Subcutaneous abdominal adipose tissue (tissue), 5 donors: ENCODE measurements around the gene TERT.
"Not testable (repeated sequence)": the region's sequence is repeated elsewhere in the genome, so short reads cannot be mapped to it uniquely, and the experiment has no call there.

Experiments used
- H3K27ac ChIP-seq: one replicate; pipeline ENCODE4 v1.7.0; 2013; ENCODE audit warnings: low read depth, mild to moderate bottlenecking, inconsistent platforms, low read length, moderate library complexity
- H3K27me3 ChIP-seq, 5 donors: one replicate each; pipeline ENCODE4 v1.7.0; 2013; ENCODE audit warnings: low read length in 5 of 5, inconsistent platforms in 1 of 5; ENCODE audit not compliant: control insufficient read depth in 5 of 5, insufficient read depth in 4 of 5
- H3K36me3 ChIP-seq, 5 donors: one replicate each; pipeline ENCODE4 v1.7.0; 2013; ENCODE audit warnings: low read length in 5 of 5; ENCODE audit not compliant: control insufficient read depth in 5 of 5, insufficient read depth in 5 of 5
- H3K4me1 ChIP-seq, 5 donors: one replicate each; pipeline ENCODE4 v1.7.0; 2013; ENCODE audit warnings: low read length in 5 of 5, mild to moderate bottlenecking in 3 of 5, moderate library complexity in 1 of 5; ENCODE audit not compliant: control insufficient read depth in 5 of 5, insufficient read depth in 5 of 5
- H3K4me3 ChIP-seq, 5 donors: one replicate each; pipeline ENCODE4 v1.7.0; 2013; ENCODE audit warnings: low read length in 5 of 5, low read depth in 1 of 5
- H3K9ac ChIP-seq, 5 donors: one replicate each; pipeline ENCODE4 v1.7.0; 2013; ENCODE audit warnings: low read length in 5 of 5, mild to moderate bottlenecking in 4 of 5, moderate library complexity in 3 of 5
- H3K9me3 ChIP-seq, 5 donors: one replicate each; pipeline ENCODE4 v1.7.0; 2013; ENCODE audit warnings: low read length in 5 of 5; ENCODE audit not compliant: control insufficient read depth in 5 of 5
- donor health status: healthy.
- donor health status: healthy.
- donor health status: healthy.
- donor health status: healthy.
- donor health status: healthy.

The TERT gene

GRCh38 chr5:1297243-1297642, 2.4 kb upstream of the TERT start:
- Histone ChIP-seq H3K4me3 (no peak overlapping the region), H3K27ac (no peak overlapping the region), H3K9me3 (peaks cover 0 to 2% (median 0%) of the 10 kb centered on the region in 5 donors), H3K27me3 (peaks cover 20 to 30% (median 24%) of the 10 kb centered on the region in 5 donors), H3K4me1 (peaks cover 0 to 6% (median 4%) of the 10 kb centered on the region in 5 donors), H3K9ac (no peak overlapping the region), H3K36me3 (no peaks in the 10 kb centered on the region)

DNA sequence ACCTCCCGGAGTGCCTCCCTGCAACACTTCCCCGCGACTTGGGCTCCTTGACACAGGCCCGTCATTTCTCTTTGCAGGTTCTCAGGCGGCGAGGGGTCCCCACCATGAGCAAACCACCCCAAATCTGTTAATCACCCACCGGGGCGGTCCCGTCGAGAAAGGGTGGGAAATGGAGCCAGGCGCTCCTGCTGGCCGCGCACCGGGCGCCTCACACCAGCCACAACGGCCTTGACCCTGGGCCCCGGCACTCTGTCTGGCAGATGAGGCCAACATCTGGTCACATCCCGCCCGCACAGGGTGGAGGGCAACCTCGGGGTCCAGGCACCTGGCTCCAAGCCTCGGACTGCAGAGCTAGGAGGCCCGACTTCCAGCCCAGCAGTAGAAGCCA, 776 bp upstream of the TERT start:
- H3K4me3 ChIP-seq = no peak overlapping the region
- no peaks in the 10 kb centered on the region for H3K36me3 ChIP-seq
- no peaks in the 10 kb centered on the region for H3K9me3 ChIP-seq
- H3K27me3 ChIP-seq = peaks cover 27 to 36% (median 30%) of the 10 kb centered on the region in 5 donors
- no peak overlapping the region for H3K9ac ChIP-seq
- H3K27ac ChIP-seq = no peak overlapping the region
- H3K4me1 ChIP-seq = peaks cover 0 to 6% (median 4%) of the 10 kb centered on the region in 5 donors

DNA sequence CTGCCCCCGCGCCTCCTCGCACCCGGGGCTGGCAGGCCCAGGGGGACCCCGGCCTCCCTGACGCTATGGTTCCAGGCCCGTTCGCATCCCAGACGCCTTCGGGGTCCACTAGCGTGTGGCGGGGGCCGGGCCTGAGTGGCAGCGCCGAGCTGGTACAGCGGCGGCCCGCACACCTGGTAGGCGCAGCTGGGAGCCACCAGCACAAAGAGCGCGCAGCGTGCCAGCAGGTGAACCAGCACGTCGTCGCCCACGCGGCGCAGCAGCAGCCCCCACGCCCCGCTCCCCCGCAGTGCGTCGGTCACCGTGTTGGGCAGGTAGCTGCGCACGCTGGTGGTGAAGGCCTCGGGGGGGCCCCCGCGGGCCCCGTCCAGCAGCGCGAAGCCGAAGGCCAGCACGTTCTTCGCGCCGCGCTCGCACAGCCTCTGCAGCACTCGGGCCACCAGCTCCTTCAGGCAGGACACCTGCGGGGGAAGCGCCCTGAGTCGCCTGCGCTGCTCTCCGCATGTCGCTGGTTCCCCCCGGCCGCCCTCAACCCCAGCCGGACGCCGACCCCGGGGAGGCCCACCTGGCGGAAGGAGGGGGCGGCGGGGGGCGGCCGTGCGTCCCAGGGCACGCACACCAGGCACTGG, 548 bp downstream of the TERT start:
- H3K27me3 ChIP-seq = peaks cover 27 to 38% (median 28%) of the 10 kb centered on the region in 5 donors
- no peak overlapping the region for H3K9ac ChIP-seq
- H3K27ac ChIP-seq = no peak overlapping the region
- no peaks in the 10 kb centered on the region for H3K36me3 ChIP-seq
- H3K4me3 ChIP-seq = no peak overlapping the region
- H3K9me3 ChIP-seq = no peaks in the 10 kb centered on the region
- H3K4me1 ChIP-seq = peaks cover 0 to 6% (median 4%) of the 10 kb centered on the region in 5 donors

DNA sequence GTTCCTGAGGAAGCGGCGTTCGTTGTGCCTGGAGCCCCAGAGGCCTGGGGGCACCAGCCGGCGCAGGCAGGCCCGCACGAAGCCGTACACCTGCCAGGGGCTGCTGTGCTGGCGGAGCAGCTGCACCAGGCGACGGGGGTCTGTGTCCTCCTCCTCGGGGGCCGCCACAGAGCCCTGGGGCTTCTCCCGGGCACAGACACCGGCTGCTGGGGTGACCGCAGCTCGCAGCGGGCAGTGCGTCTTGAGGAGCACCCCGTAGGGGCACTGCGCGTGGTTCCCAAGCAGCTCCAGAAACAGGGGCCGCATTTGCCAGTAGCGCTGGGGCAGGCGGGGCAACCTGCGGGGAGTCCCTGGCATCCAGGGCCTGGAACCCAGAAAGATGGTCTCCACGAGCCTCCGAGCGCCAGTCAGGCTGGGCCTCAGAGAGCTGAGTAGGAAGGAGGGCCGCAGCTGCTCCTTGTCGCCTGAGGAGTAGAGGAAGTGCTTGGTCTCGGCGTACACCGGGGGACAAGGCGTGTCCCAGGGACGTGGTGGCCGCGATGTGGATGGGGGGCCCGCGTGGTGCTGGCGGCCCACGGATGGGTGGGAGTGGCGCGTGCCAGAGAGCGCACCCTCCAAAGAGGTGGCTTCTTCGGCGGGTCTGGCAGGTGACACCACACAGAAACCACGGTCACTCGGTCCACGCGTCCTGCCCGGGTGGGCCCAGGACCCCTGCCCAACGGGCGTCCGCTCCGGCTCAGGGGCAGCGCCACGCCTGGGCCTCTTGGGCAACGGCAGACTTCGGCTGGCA, 1.3 kb downstream of the TERT start:
- Histone ChIP-seq H3K27ac (no peak overlapping the region), H3K4me1 (peaks cover 0 to 6% (median 4%) of the 10 kb centered on the region in 5 donors), H3K36me3 (no peaks in the 10 kb centered on the region), H3K9me3 (peaks cover under 1 to 2% (median 1%) of the 10 kb centered on the region in 5 donors), H3K4me3 (no peak overlapping the region), H3K9ac (no peak overlapping the region), H3K27me3 (peaks cover 27 to 44% (median 27%) of the 10 kb centered on the region in 5 donors)

- H3K9me3 ChIP-seq = peaks cover 2 to 8% (median 6%) of the 10 kb centered on the region in 5 donors
- H3K27ac ChIP-seq = no peak overlapping the region
- peaks cover 0 to 6% (median 4%) of the 10 kb centered on the region in 5 donors for H3K4me1 ChIP-seq
- peaks cover 26 to 45% (median 27%) of the 10 kb centered on the region in 5 donors for H3K27me3 ChIP-seq
- no peak overlapping the region for H3K9ac ChIP-seq
- H3K36me3 ChIP-seq = no peaks in the 10 kb centered on the region
- no peak overlapping the region for H3K4me3 ChIP-seq
These were observed 1.9 kb downstream of the TERT start for GRCh38 chr5:1292846-1293415.

DNA sequence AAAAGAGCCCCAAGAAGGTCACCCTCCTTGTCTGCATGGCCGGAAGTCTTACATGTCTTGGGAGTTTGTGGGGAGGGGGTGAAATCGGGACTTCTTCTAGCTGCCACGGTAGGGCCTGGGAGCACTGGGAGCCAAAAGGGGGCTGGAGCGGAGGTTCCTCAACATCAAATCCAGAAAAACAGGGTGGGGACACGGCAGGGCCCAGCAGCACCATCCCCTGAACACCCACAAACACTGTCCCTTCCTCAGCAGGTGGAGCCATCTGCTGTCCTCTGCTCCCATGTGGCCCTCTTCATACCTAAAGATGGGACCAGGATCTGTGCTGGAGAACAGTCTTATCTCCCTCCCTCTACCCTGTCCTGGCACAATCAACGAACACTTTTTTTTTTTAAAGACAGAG, 2.7 kb downstream of the TERT start:
- H3K27ac ChIP-seq = no peak overlapping the region
- H3K27me3 ChIP-seq = peaks cover 26 to 43% (median 27%) of the 10 kb centered on the region in 5 donors
- no peak overlapping the region for H3K9ac ChIP-seq

DNA sequence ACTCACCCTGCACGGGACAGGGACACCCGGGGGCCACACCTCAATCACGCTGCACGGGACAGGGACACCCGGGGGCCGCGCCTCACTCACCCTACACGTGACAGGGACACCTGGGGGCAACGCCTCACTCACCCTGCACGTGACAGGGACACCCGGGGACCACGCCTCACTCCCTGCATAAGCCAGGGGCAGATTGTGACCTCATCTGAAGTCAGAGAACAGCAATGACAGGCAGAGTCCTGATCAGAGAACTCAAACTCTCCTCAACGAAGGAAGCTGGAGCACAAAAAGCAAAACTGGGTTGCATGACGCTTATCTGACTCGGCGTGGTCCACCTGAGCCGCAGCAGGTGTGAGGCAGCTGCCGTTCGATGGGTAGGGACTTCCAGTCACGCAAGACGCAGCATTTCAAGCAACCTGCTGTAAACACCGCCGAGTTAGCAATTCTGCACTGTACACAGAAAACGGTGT, 3.2 kb downstream of the TERT start:
- H3K36me3 ChIP-seq = no peaks in the 10 kb centered on the region
- H3K27me3 ChIP-seq = peaks cover 26 to 41% (median 27%) of the 10 kb centered on the region in 5 donors
- no peak overlapping the region for H3K9ac ChIP-seq
- no peak overlapping the region for H3K4me3 ChIP-seq
- peaks cover 2 to 8% (median 6%) of the 10 kb centered on the region in 5 donors for H3K9me3 ChIP-seq
- peaks cover 0 to 6% (median 4%) of the 10 kb centered on the region in 5 donors for H3K4me1 ChIP-seq
- no peak overlapping the region for H3K27ac ChIP-seq

More for the DNA sequence above, 2.7 kb downstream of the TERT start:
- Histone ChIP-seq H3K4me3 (no peak overlapping the region), H3K9me3 (peaks cover 2 to 8% (median 6%) of the 10 kb centered on the region in 5 donors), H3K4me1 (peaks cover 0 to 6% (median 4%) of the 10 kb centered on the region in 5 donors), H3K36me3 (no peaks in the 10 kb centered on the region)

- not testable (repeated sequence) for H3K9me3 ChIP-seq, H3K4me3 ChIP-seq, H3K9ac ChIP-seq, H3K4me1 ChIP-seq, H3K36me3 ChIP-seq, H3K27ac ChIP-seq
- peaks cover 21 to 41% (median 27%) of the 10 kb centered on the region in 5 donors for H3K27me3 ChIP-seq
These were observed 3.9 kb downstream of the TERT start for GRCh38 chr5:1290956-1291355.

- H3K27ac ChIP-seq, H3K4me3 ChIP-seq, H3K36me3 ChIP-seq, H3K4me1 ChIP-seq, H3K9ac ChIP-seq, H3K9me3 ChIP-seq: not testable (repeated sequence)
- H3K27me3 ChIP-seq = peaks cover 15 to 33% (median 21%) of the 10 kb centered on the region in 5 donors
These were observed 5.3 kb downstream of the TERT start for GRCh38 chr5:1289559-1289958.
